NCI-H2029 treated with DMSO at 0.1 percent for 48 hours (cell line): Measurements from ENCODE around the gene TSPYL4.
"Not testable (repeated sequence)": the region's sequence is repeated elsewhere in the genome, so short reads cannot be mapped to it uniquely, and the experiment has no call there.

Experiments
- DNase-seq: peaks from one replicate; lab custom pipeline; 2025; lab: John Stamatoyannopoulos, UW

The TSPYL4 gene

DNA sequence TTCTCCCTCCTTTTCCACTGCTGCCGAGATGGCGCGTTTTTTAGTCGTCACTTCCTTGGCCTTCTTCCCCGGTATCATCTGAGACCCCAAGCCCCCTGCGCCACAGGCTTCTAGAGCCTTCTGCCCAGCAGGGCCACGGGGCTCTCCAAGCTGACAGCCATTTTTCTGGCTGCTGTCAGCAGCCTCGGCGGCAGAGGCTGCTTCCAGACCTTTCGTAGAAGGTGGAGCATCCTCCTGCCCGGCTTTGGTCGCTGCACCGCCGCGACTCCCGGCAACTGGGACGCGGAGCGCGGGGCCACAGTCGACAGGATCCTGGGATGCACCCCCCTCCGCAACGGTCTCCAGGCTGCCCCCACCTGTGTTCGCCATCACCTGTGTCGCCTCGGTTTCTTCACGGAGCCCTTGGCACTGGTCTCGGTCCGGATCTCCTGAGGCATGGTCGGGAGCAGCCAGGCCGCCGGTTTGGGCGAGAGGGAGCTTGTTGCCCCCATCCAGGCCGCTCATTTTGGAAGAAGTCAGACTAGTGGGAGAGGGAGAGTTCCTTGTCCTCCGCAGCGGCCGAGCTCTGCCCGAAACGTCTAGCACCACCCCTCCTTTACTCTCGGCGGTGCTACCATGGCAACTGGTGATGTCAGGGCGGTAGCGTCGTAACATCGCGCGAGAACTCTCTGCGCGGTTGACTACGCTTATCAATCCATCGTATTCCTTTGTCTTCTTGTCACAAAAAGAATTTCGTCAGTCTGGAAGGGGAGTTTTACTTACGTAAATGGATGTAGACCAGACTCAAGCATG lies at the start of gene TSPYL4:
TSPYL4 (minus strand) TSS at position 571 of the 792 bp plus-strand sequence; CDS start at position 504, 67 bp downstream.
- peak; percentile 100 for DNase-seq

GRCh38 chr6:116301104-116301503 lies 47.2 kb upstream of the TSPYL4 start:
- no peak for DNase-seq

DNA sequence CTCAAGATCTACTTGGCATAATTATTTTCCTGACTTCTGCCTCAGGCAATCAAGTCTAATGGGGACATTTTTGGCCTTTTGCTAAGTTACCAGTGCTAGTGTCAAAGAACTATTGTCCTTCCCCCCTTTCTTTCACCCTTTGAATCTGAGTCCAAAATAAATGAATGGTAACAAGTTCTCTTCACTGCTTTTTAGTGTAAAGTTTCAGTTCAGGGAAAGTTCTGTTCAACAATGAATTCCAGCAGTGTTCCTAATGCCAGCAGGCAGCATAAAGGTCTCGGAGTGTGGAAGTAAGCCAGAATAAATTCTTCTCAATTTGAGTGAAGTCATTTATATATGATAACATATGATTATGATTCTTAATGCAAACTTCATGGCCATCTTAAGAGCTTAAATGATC lies 46.7 kb upstream of the TSPYL4 start:
- DNase-seq = no peak

GRCh38 chr6:116298973-116299372 lies 45.1 kb upstream of the TSPYL4 start:
- no peak for DNase-seq

- DNase-seq = no peak
These were observed 44.4 kb upstream of the TSPYL4 start for GRCh38 chr6:116298273-116298672.

DNA sequence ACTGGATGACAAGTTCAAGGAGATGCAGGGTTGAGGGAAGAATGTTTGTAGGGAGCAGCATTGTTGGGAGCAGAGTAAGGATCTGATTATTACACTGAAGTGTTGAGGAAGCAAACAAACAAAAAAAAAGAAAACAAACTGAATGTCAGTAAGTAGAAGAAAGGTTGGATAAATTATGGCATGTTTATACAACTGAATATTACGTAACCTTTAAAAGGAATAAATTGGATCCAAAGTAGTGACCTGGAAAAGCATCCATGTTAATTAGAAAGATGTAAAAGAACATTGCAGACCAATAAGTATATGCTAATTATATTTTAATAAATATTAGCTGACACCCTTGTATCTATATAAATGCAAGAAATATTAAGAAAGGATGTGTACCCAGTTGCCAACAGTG lies 38.7 kb upstream of the TSPYL4 start:
- DNase-seq = no peak

DNA sequence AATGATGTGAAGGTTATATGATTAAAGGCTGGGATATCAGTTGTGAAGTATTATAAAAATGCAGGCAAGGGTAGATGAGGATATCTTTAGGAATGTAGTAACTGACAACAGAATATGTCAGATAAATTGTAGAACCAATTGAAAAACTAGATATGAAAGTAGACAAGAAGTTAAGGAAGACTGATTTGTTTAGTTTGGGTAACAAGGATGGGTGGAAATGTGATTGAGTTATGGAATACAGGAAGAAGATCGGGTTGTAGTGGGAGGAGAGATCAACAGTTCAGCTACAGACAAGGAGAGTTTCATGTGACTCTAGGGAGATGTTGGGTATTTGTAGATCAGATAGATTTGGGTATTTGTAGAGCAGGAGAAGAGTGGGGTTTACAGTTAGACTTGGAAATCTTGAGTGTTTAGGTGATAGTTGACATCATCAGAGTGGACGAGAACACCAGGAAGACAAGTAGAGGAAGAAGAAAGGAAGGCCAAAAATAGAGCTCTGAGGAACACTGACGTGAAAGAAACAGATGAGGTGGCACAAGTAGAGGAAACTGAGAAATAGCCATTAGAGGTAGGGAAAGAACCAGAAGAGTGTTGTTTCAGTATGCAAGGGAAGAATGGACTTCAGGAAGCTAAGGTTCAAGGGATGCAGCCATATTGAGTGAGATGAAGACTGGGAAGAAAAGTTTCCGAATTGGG lies 38.0 kb upstream of the TSPYL4 start:
- no peak for DNase-seq

- no peak for DNase-seq
These were observed 36.9 kb upstream of the TSPYL4 start for GRCh38 chr6:116290799-116291198.

DNA sequence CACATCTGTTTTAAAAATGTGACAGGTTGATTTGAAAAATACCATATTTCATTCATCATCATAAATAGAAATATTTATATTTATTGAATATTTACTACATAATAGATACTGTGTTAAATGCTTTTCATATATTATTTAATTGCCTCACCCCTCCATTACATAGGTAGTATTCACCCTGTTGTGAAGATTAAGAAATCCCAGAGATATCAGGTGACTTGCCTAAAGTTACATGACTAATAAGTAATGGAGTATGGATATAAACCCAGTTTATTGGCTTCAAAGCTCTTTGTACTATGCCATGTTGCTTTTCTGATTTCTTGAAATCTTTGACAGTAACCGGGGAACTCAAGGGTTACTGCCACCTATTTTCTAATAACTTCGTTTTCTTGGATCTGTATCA lies 36.0 kb upstream of the TSPYL4 start:
- DNase-seq = no peak

GRCh38 chr6:116287689-116288282 lies 33.9 kb upstream of the TSPYL4 start:
- peak; percentile 100 for DNase-seq

DNA sequence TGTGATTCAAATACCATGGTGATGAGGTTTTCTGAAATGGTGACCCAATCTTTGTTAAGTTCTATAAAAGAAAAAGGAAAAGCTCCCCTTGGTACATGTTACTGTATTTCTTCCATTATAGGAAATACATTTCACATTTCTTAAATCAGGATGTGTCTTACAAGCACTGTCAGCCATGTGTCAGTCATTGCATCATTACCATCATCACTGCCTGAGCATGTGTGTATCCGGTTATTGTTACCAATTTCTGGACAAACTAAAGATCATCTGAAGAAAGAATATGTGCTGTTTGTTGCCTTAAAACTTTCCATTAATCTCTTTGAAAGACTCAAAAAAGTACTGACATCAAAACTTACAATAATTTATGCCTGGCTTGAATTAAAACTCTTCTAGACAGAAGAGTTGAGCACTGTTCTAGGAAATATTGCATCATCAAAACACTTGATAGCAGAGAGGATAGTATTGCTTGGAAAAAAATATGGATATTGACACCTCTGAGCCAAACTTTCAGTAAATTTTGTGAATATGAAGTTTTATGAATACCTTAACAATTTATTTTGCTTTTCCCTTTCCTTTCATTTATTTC lies 33.0 kb upstream of the TSPYL4 start:
- no peak for DNase-seq

DNA sequence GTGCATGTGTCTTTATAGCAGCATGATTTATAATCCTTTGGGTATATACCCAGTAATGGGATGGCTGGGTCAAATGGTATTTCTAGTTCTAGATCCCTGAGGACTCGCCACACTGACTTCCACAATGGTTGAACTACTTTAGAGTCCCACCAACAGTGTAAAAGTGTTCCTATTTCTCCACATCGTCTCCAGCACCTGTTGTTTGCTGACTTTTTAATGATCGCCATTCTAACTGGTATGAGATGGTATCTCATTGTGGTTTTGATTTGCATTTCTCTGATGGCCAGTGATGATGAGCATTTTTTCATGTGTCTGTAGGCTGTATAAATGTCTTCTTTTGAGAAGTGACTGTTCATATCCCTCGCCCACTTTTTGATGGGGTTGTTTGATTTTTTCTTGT lies 31.1 kb upstream of the TSPYL4 start:
- DNase-seq = not testable (repeated sequence)

- DNase-seq = no peak
These were observed 29.3 kb upstream of the TSPYL4 start for GRCh38 chr6:116283191-116283590.

DNA sequence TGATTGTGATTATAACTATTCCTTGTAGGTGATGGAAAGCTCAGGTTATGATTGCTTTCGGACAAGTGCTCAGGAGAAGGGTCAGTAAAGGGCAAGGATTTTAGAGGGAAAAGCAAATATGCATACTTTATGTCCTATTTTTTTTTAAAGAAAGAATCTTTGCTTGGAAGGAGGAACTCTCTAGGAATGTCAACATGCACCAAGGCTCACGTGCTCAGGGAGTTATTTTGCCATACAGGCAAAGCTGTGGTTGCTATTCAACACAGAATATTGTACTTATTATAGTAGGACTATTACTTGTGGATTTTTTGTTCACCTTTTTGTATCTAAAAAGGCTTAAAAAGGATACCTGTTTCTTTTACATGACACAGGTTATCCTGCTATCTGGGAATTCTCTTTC lies 28.8 kb upstream of the TSPYL4 start:
- DNase-seq = no peak

GRCh38 chr6:116280933-116281316 lies 27.1 kb upstream of the TSPYL4 start:
- no peak for DNase-seq

- DNase-seq = peak; percentile 95
These were observed 26.5 kb upstream of the TSPYL4 start for GRCh38 chr6:116280161-116280932.

- DNase-seq = peak; percentile 100
These were observed 25.6 kb upstream of the TSPYL4 start, which contains the start of gene TSPYL1 for GRCh38 chr6:116279232-116280160. TSPYL1 (minus strand) TSS chr6:116279930; CDS start chr6:116279830, 100 bp downstream.

GRCh38 chr6:116278854-116279231 lies 25.0 kb upstream of the TSPYL4 start:
- peak; percentile 99 for DNase-seq

- no peak for DNase-seq
These were observed 24.6 kb upstream of the TSPYL4 start for GRCh38 chr6:116278481-116278829.

DNA sequence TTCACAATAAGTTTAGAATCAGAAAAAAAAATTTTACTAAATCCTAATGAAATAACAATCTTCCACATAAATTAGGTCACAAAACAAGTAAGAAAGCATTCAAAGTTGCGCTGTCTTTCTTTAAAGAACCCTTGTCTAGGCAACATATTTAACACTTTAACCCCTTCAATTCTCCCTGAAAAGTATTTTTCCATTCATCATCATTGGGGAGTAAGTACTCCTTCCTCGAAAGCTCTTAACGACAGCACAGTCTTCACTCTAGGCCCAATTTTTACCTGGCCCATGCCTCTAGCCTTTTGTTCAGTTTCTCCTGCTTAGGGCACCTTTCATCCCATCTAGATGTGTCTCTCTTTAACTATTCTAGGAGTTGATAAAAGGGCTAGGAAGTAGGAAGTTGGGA lies 23.2 kb upstream of the TSPYL4 start:
- DNase-seq = no peak
